H1 (cell line): ENCODE results near the gene TET1. TPM values are rescaled to one million over a fixed set of nuclear protein-coding genes. Genes with fewer than 3 reads are reported as not detected.

Source experiments
- CTCF ChIA-PET: fragments of 300-600 bp; sonication (Branson Sonifier 250); formaldehyde crosslinking; loops from one replicate; lab custom pipeline; 2021; ENCODE audit not compliant: partially characterized antibody; lab: Charles Lee
- POLR2A ChIA-PET: fragments of 300-600 bp; sonication (Branson Sonifier 250); formaldehyde crosslinking; loops from one replicate; lab custom pipeline; 2021; ENCODE audit warnings: inconsistent platforms; ENCODE audit not compliant: partially characterized antibody; lab: Charles Lee
- DNase-seq, 2 experiments: peaks; one replicate each; pipeline versions ENCODE4 v3.0.0 to v3.0.0-alpha.2; 2010 to 2022; ENCODE audit warnings: low spot score in 2 of 2, low read depth in 1 of 2, mixed read lengths in 1 of 2
- FAIRE-seq: peaks from 2 replicates; lab custom pipeline; 2011; peaks lifted over from hg19 to GRCh38; lab: Jason Lieb, UNC
- H2AFZ ChIP-seq: 2 replicates; pipeline ENCODE4 v1.8.1; 2012; ENCODE audit warnings: low read length, inconsistent platforms
- H2AK5ac ChIP-seq: 2 replicates; pipeline ENCODE4 v1.6.1; 2013; ENCODE audit warnings: low read depth, low read length
- H2BK120ac ChIP-seq: replicated peaks from 2 replicates; pipeline ENCODE3; 2013; ENCODE audit warnings: low read depth, low read length, inconsistent platforms
- H2BK12ac ChIP-seq: 2 replicates; pipeline ENCODE4 v1.6.1; 2013; ENCODE audit warnings: low read depth, low read length
- H2BK15ac ChIP-seq: 2 replicates; pipeline ENCODE4 v1.6.1; 2013; ENCODE audit warnings: low read length
- H2BK20ac ChIP-seq: 2 replicates; pipeline ENCODE4 v1.6.1; 2013; ENCODE audit warnings: low read length
- H2BK5ac ChIP-seq: 2 replicates; pipeline ENCODE4 v1.6.1; 2013; ENCODE audit warnings: low read depth, low read length
- H3K14ac ChIP-seq: 2 replicates; pipeline ENCODE4 v1.6.1; 2013; ENCODE audit warnings: inconsistent platforms; ENCODE audit not compliant: insufficient read length
- H3K18ac ChIP-seq: 2 replicates; pipeline ENCODE4 v1.6.1; 2013; ENCODE audit warnings: low read length; ENCODE audit errors: extremely low read depth
- H3K23ac ChIP-seq: 2 replicates; pipeline ENCODE4 v1.6.1; 2013; ENCODE audit warnings: inconsistent platforms; ENCODE audit not compliant: insufficient read length
- H3K23me2 ChIP-seq: 2 replicates; pipeline ENCODE4 v1.6.1; 2013; ENCODE audit warnings: low read depth, low read length
- H3K27ac ChIP-seq: 2 replicates; pipeline ENCODE4 v1.6.1; 2011; ENCODE audit warnings: low read depth, low read length, inconsistent platforms
- H3K27me3 ChIP-seq, 4 experiments: replicated peaks in 1 of 4; 1 replicate in 1 of 4; 2 replicates in 3 of 4; pipeline versions ENCODE4 v1.6.1 to v1.8.1; 2011 to 2013; ENCODE audit warnings: low read length in 3 of 4, mild to moderate bottlenecking in 3 of 4, inconsistent platforms in 2 of 4, mixed read lengths in 2 of 4, moderate library complexity in 1 of 4; ENCODE audit not compliant: control insufficient read depth in 3 of 4, insufficient read depth in 3 of 4; ENCODE audit errors: extremely low read depth in 1 of 4
- H3K36me3 ChIP-seq, 4 experiments: 2 replicates each; pipeline versions ENCODE4 v1.6.1 to v1.8.1; 2011 to 2013; ENCODE audit warnings: mild to moderate bottlenecking in 4 of 4, low read length in 3 of 4, moderate library complexity in 2 of 4, control low read depth in 1 of 4, inconsistent platforms in 1 of 4; ENCODE audit not compliant: insufficient read depth in 4 of 4, control insufficient read depth in 2 of 4
- H3K4ac ChIP-seq: replicated peaks from 2 replicates; pipeline ENCODE3; 2013; ENCODE audit warnings: low read length, low read depth, mixed read lengths, inconsistent platforms; ENCODE audit not compliant: insufficient read length
- H3K4me1 ChIP-seq, 4 experiments: replicated peaks in 1 of 4; 1 replicate in 1 of 4; 2 replicates in 3 of 4; pipeline versions ENCODE4 v1.6.1 to v1.8.1; 2011 to 2013; ENCODE audit warnings: low read length in 3 of 4, inconsistent platforms in 2 of 4, mixed read lengths in 1 of 4; ENCODE audit not compliant: insufficient read depth in 4 of 4, control insufficient read depth in 3 of 4
- H3K4me2 ChIP-seq, 2 experiments: 2 replicates each; pipeline versions ENCODE4 v1.6.1 to v1.8.1; 2011 to 2013; ENCODE audit warnings: low read depth in 2 of 2, low read length in 2 of 2, control low read depth in 1 of 2, inconsistent platforms in 1 of 2, mild to moderate bottlenecking in 1 of 2; ENCODE audit not compliant: insufficient read depth in 1 of 2
- H3K4me3 ChIP-seq, 4 experiments: fragments of 200-600, 300-600 bp in 1 of 4; sonication (generic), shearing (Covaris generic), sonication (Bioruptor Twin) in 1 of 4; 2 replicates each; pipeline versions ENCODE4 v1.5.1 to v1.8.1; 2011 to 2016; ENCODE audit warnings: low read length in 4 of 4, low read depth in 3 of 4, control low read depth in 2 of 4, inconsistent platforms in 2 of 4, mild to moderate bottlenecking in 2 of 4, mixed read lengths in 1 of 4, moderate library complexity in 1 of 4; ENCODE audit not compliant: insufficient read depth in 2 of 4; ENCODE audit errors: extremely low read depth in 1 of 4
- H3K56ac ChIP-seq: replicated peaks from 2 replicates; pipeline ENCODE3; 2013; ENCODE audit warnings: low read depth, mild to moderate bottlenecking, mixed read lengths, low read length, inconsistent platforms; ENCODE audit not compliant: insufficient read length
- H3K79me1 ChIP-seq: 2 replicates; pipeline ENCODE4 v1.6.1; 2013; ENCODE audit warnings: low read depth, low read length, control low read depth
- H3K79me2 ChIP-seq, 2 experiments: 2 replicates each; pipeline versions ENCODE4 v1.6.1 to v1.8.1; 2012 to 2013; ENCODE audit warnings: low read length in 2 of 2, mild to moderate bottlenecking in 2 of 2, inconsistent platforms in 1 of 2; ENCODE audit not compliant: insufficient read depth in 2 of 2, control insufficient read depth in 1 of 2
- H3K9ac ChIP-seq, 4 experiments: replicated peaks in 1 of 4; 1 replicate in 1 of 4; 2 replicates in 3 of 4; pipeline versions ENCODE4 v1.6.1 to v1.8.1; 2011 to 2013; ENCODE audit warnings: low read depth in 3 of 4, low read length in 3 of 4, control low read depth in 2 of 4, mild to moderate bottlenecking in 2 of 4, moderate library complexity in 2 of 4, inconsistent platforms in 1 of 4; ENCODE audit errors: extremely low read depth in 1 of 4
- H3K9me3 ChIP-seq, 2 experiments: 2 replicates each; pipeline versions ENCODE4 v1.6.1 to v1.8.1; 2012 to 2013; ENCODE audit warnings: mild to moderate bottlenecking in 2 of 2, moderate library complexity in 2 of 2, control low read depth in 1 of 2, inconsistent platforms in 1 of 2, low read depth in 1 of 2, low read length in 1 of 2, mixed read lengths in 1 of 2; ENCODE audit not compliant: insufficient read depth in 2 of 2
- H4K20me1 ChIP-seq, 2 experiments: replicated peaks in 1 of 2; 2 replicates each; pipeline versions ENCODE3 to v1.8.1; 2011 to 2013; ENCODE audit warnings: inconsistent platforms in 2 of 2, low read length in 2 of 2, mild to moderate bottlenecking in 1 of 2; ENCODE audit not compliant: insufficient read depth in 2 of 2, control insufficient read depth in 1 of 2
- H4K5ac ChIP-seq: 2 replicates; pipeline ENCODE4 v1.6.1; 2013; ENCODE audit warnings: low read length, low read depth, mixed read lengths, inconsistent platforms; ENCODE audit not compliant: insufficient read length
- H4K8ac ChIP-seq: 2 replicates; pipeline ENCODE4 v1.8.0; 2013; ENCODE audit warnings: mild to moderate bottlenecking, moderate library complexity, low read length, inconsistent platforms; ENCODE audit not compliant: insufficient read depth; ENCODE audit errors: extremely low read depth
- H4K91ac ChIP-seq: replicated peaks from 2 replicates; pipeline ENCODE3; 2013; ENCODE audit warnings: low read length, mixed read lengths, inconsistent platforms; ENCODE audit not compliant: insufficient read length
- CHD2 ChIP-seq: IDR thresholded peaks from 2 replicates; pipeline ENCODE4 v1.6.1; 2012; ENCODE audit warnings: low read length, improper control_type of control experiment
- JUN ChIP-seq: IDR thresholded peaks from 2 replicates; pipeline ENCODE4 v1.6.1; 2011; ENCODE audit warnings: low read depth, mild to moderate bottlenecking, improper control_type of control experiment, low read length
- KDM4A ChIP-seq: IDR thresholded peaks from one replicate; pipeline ENCODE4 v1.7.1; 2012; ENCODE audit warnings: low read depth, mild to moderate bottlenecking, moderate library complexity, low read length, inconsistent platforms; ENCODE audit not compliant: severe bottlenecking
- POLR2A ChIP-seq, 2 experiments: IDR thresholded peaks; 1 replicate in 1 of 2; 2 replicates in 1 of 2; pipeline ENCODE4 v1.6.1; 2011; ENCODE audit warnings: low read depth in 2 of 2, low read length in 2 of 2, mild to moderate bottlenecking in 2 of 2; ENCODE audit errors: control extremely low read depth in 1 of 2
- SIN3A ChIP-seq, 2 experiments: IDR thresholded peaks in 1 of 2; conservative IDR thresholded peaks in 1 of 2; 2 replicates each; pipeline ENCODE4 v1.6.1; 2011 to 2012; ENCODE audit warnings: low read length in 2 of 2, improper control_type of control experiment in 1 of 2, low read depth in 1 of 2, mild to moderate bottlenecking in 1 of 2
- SUZ12 ChIP-seq: fragments of 200-600 bp; sonication (generic); IDR thresholded peaks from 2 replicates; pipeline ENCODE4 v1.6.1; 2012; ENCODE audit warnings: mild to moderate bottlenecking, inconsistent platforms, low read length, moderate library complexity, mixed read lengths
- WGBS, 2 experiments: shearing (Covaris generic) in 1 of 2; methylation state at CpG; one replicate each; pipeline versions ENCODE4 v1.1.6 to v1.1.7; 2013 to 2015; ENCODE audit warnings: low lambda C conversion rate in 2 of 2, mixed read lengths in 2 of 2, inconsistent platforms in 1 of 2, low coverage in 1 of 2, missing lambda C conversion rate in 1 of 2; ENCODE audit not compliant: insufficient replicate concordance in 2 of 2, insufficient coverage in 1 of 2, insufficient read length in 1 of 2; ENCODE audit errors: extremely low coverage in 1 of 2, missing lambda C conversion rate in 1 of 2; 5-methylcytosine and 5-hydroxymethylcytosine counted together
- polyA plus RNA-seq, 7 experiments: library from polyadenylated mRNA; depleted of rRNA in 3 of 7; stranded (reverse) in 5 of 7; unstranded in 2 of 7; fragments of >200 nt in 5 of 7; fragments of 200-250 nt in 2 of 7; gene quantifications; 1 replicate in 5 of 7; 2 replicates in 1 of 7; 4 replicates in 1 of 7; pipeline versions ENCODE4 v1.2.1 to v1.2.3, GENCODE V29; 2011 to 2013; ENCODE audit warnings: missing spikeins in 2 of 7, mixed read lengths in 2 of 7
- total RNA-seq: library from RNA; stranded (reverse); fragmentation: NEBNext Ultra II Directional; extraction: Animal tissue kit (Norgen Biotek cat#: 25700); gene quantifications from 2 replicates; pipeline ENCODE4 v1.2.1, GENCODE V29; 2021

The TET1 gene
- total and polyA plus RNA-seq, 2 of the 8 experiments (the other 6 are each of a cell fraction or from before 2014, with no cell fraction given) = 15.2 to 69.3 TPM

GRCh38 chr10:68604441-68604840, 44.3 kb downstream of the TET1 start:
- ChIA-PET CTCF (interaction anchor here (1.1 kb wide), 2 partner anchors 29 to 52 kb away, joined by 3 to 6 read pairs; no protein-coding TSS in a partner anchor), POLR2A (interaction anchor here (1.0 to 1.6 kb wide), 3 partner anchors 13 to 53 kb away, joined by 3 to 4 read pairs (median 3); no protein-coding TSS in a partner anchor)
- Histone ChIP-seq H3K27me3 (no peaks in the 10 kb centered on the region), H3K36me3 (peaks cover 0 to 24% (median 4%) of the 10 kb centered on the region in 4 experiments; a peak in 4 of 8 replicates), H3K4ac (no peak overlapping the region), H3K4me2 (no peak overlapping the region), H3K14ac (no peak overlapping the region), H3K56ac (no peak overlapping the region), H3K23me2 (peaks cover 3% of the 10 kb centered on the region; the same call in 1 of the 2 replicates), H3K4me3 (no peak overlapping the region), H3K27ac (no peak overlapping the region), H2AK5ac (no peak overlapping the region), H3K18ac (no peak overlapping the region), H2BK12ac (no peak overlapping the region), H4K8ac (no peak overlapping the region), H3K9me3 (no peaks in the 10 kb centered on the region), H2BK120ac (no peak overlapping the region), H4K5ac (no peak overlapping the region), H2BK15ac (no peak overlapping the region), H3K79me1 (peaks cover 4% of the 10 kb centered on the region), H4K91ac (no peak overlapping the region), H4K20me1 (peaks cover 0 to 7% of the 10 kb centered on the region in 2 experiments), H2AFZ (no peak overlapping the region), H3K23ac (no peak overlapping the region), H2BK20ac (no peak overlapping the region), H2BK5ac (no peak overlapping the region), H3K4me1 (peaks cover 2 to 13% (median 8%) of the 10 kb centered on the region in 4 experiments), H3K79me2 (peaks cover 0 to 60% of the 10 kb centered on the region in 2 experiments; a peak in 3 of 4 replicates), H3K9ac (no peak overlapping the region; a peak in 1 of 7 replicates)
- FAIRE-seq = no peak
- 53% methylated on average over 1 of the region's 1 CpG; no CpG with 5 or more reads in 1 of the 2 experiments for WGBS, 2 experiments
- DNase-seq = no peak
- no peak for TF ChIP-seq JUN
- no peak for TF ChIP-seq KDM4A
- TF ChIP-seq POLR2A (IDR thresholded peaks at IDR 0.05; ENCODE audit: control extremely low read depth in 1 of 2, low read depth in 2 of 2, low read length in 2 of 2) = no peak
- no peak for TF ChIP-seq CHD2
- no peak for TF ChIP-seq SUZ12
- TF ChIP-seq SIN3A (conservative IDR thresholded peaks at IDR 0.05 in 1 of 2, IDR thresholded peaks at IDR 0.05 in 1 of 2; ENCODE audit: low read depth in 1 of 2, low read length in 2 of 2) = no peak
